HUES48 (cell line): ENCODE data around the gene NACC2.

ENCODE experiments used
- H3K27ac ChIP-seq: one replicate; pipeline ENCODE4 v1.7.0; 2013; ENCODE audit warnings: low read depth, low read length, inconsistent platforms
- H3K27me3 ChIP-seq: 2 replicates; pipeline ENCODE4 v1.6.1; 2013; ENCODE audit warnings: mild to moderate bottlenecking, low read length; ENCODE audit not compliant: control insufficient read depth, insufficient read depth
- H3K36me3 ChIP-seq: 2 replicates; pipeline ENCODE4 v1.6.1; 2013; ENCODE audit warnings: low read length; ENCODE audit not compliant: control insufficient read depth, insufficient read depth
- H3K4me1 ChIP-seq: 2 replicates; pipeline ENCODE4 v1.6.1; 2013; ENCODE audit warnings: mild to moderate bottlenecking, low read length; ENCODE audit not compliant: control insufficient read depth, insufficient read depth
- H3K4me3 ChIP-seq: 2 replicates; pipeline ENCODE4 v1.5.1; 2013; ENCODE audit warnings: mild to moderate bottlenecking, low read depth, low read length
- H3K9ac ChIP-seq: 2 replicates; pipeline ENCODE4 v1.6.1; 2013; ENCODE audit warnings: mild to moderate bottlenecking, low read depth, low read length, moderate library complexity
- H3K9me3 ChIP-seq: 2 replicates; pipeline ENCODE4 v1.6.1; 2013; ENCODE audit warnings: low read length; ENCODE audit not compliant: control insufficient read depth, insufficient read depth

The NACC2 gene

DNA sequence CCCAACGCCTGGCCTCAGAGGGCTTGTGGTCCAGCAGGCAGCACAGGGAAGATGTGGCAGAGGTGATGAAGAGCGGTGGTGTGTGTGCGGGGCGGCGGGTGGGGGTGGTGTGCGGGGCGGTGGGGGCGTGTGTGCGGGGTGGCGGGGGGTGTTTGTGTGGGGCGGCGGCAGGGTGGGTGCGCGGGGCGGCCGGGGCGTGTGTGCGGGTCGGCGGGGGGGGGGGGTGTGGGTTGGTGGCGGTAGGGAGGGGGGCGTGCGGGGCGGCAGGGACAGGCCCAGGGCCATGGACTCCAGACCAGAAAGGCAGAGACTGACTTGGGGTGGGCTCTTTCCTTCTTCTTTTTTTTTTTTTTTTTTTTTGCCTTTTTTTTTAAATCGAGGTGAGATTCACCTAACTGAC lies 4.5 kb upstream of the NACC2 start:
- Histone ChIP-seq H3K4me3 (no peak overlapping the region), H3K9ac (no peak overlapping the region), H3K27me3 (peaks cover 15% of the 10 kb centered on the region), H3K9me3 (no peaks in the 10 kb centered on the region), H3K27ac (no peak overlapping the region), H3K36me3 (no peaks in the 10 kb centered on the region), H3K4me1 (peaks cover 22% of the 10 kb centered on the region)

DNA sequence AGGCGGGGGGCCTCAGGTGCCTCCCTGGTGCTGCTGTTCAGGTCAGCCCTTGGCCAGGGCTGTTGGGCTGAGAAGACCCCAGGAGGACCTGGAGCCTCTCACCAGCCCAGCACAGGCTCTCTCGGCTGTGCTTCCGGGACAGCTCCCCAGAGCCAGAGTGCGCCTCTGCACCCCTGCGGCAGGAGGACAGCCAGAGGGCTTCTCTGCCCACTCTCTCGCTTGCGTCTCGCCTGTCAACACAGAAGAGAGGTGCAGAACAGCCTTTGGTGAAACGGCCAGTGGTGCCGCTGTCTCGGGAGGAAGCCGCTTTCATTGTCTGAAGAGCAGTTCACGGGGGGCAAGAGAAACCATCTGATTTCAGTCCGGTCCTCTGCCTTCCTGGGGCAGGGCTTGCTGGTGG lies 3.8 kb upstream of the NACC2 start:
- Histone ChIP-seq H3K27ac (no peak overlapping the region), H3K27me3 (peaks cover 22% of the 10 kb centered on the region), H3K4me1 (peaks cover 20% of the 10 kb centered on the region), H3K9me3 (no peaks in the 10 kb centered on the region), H3K4me3 (no peak overlapping the region), H3K36me3 (no peaks in the 10 kb centered on the region), H3K9ac (no peak overlapping the region)

DNA sequence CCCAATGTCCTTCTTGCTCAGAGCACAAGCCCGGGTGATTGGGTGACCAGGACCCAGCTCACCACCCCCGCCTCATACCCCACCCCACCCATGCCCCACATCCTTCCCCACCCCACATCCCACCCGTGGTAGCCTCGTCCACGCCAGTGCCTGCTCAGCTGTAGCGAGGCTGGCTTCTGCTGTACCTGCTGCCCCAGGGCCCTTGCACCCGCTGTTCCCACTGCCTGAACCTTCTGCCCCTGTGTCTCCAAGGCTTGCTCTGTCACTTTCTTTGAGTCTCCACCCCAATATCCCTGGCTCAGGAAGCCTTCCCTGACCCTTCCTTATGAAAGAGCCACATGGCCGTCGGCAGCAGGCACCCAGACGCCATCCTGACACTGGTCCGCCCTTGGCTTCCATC lies 3.1 kb upstream of the NACC2 start:
- no peaks in the 10 kb centered on the region for H3K9me3 ChIP-seq
- peaks cover 24% of the 10 kb centered on the region for H3K27me3 ChIP-seq
- H3K4me1 ChIP-seq = peaks cover 20% of the 10 kb centered on the region
- no peak overlapping the region for H3K9ac ChIP-seq
- no peak overlapping the region for H3K27ac ChIP-seq
- H3K4me3 ChIP-seq = no peak overlapping the region
- H3K36me3 ChIP-seq = no peaks in the 10 kb centered on the region

DNA sequence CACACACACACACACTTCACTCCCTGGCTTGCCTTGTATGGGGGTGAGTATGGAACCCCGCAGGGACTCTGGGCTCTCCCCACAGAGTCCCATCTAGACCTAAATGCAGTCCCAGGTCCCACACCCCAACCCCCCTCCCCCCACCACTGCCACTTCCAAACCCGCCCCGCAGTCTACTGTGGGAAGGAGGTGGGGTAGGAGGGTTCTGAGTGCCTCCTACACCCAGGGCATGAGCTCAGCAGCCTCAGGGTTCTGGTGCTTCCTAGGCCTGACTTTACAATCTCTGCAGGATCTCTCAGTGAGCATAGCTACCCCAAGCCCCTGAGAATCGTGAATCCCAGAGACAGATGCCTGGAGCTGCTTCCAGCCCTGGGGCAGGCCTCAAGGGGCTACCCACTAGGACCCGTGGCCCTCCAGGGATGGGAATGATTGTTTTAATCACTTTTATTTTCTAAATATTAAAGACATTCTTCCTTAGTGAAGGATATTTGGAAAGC lies 1.5 kb upstream of the NACC2 start:
- Histone ChIP-seq H3K27me3 (peaks cover 24% of the 10 kb centered on the region), H3K36me3 (no peaks in the 10 kb centered on the region), H3K4me1 (peaks cover 35% of the 10 kb centered on the region), H3K9me3 (no peaks in the 10 kb centered on the region), H3K27ac (no peak overlapping the region), H3K4me3 (no peak overlapping the region), H3K9ac (no peak overlapping the region)

DNA sequence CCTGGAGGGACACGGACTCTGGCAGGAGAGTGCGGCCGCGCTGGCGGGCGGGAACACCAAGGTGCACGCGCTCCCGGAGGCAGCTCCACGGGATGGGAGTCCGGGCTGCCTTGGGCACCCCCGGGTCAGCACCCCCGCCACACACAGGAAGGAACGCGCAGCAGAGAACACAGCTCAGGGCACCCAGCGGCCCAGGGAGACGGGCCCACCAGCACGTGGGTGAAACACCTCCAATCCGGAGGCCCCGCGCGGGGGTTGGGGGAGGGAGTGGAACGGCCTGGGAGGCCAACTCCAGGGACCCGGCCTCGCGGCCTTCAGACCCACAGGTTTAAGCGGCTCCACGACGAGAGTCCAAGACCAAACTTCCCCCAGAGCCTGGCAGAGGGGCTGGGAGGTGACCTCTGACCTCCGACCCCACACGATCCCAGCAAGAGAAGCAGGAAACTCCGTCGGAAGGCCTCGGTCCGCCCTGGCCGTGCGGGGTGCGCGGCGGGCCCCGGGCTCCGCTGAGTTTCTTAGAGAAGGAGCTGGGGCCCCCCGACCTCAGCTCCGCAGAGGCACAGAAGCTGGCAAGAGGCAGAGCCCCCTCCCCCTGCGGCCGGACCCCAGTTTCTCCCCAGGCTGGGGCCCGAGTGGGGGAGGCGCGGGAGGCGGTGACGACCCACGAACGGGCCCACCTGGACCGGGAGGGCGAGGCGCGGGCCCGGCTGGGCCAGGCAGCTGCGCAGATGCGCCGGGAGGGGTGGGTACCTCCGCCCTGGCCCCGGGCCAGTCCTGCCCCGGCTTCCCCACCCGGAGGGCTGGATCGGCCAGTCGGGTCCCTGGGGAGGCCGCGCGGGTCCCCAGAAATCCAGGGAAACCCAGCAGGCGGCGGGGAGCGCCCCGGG lies 851 bp downstream of the NACC2 start:
- peaks cover 45% of the 10 kb centered on the region for H3K4me1 ChIP-seq
- H3K36me3 ChIP-seq = no peaks in the 10 kb centered on the region
- no peaks in the 10 kb centered on the region for H3K9me3 ChIP-seq
- no peak overlapping the region for H3K27ac ChIP-seq
- H3K4me3 ChIP-seq = peak overlapping the region; percentile 62
- peaks cover 24% of the 10 kb centered on the region for H3K27me3 ChIP-seq
- no peak overlapping the region for H3K9ac ChIP-seq

DNA sequence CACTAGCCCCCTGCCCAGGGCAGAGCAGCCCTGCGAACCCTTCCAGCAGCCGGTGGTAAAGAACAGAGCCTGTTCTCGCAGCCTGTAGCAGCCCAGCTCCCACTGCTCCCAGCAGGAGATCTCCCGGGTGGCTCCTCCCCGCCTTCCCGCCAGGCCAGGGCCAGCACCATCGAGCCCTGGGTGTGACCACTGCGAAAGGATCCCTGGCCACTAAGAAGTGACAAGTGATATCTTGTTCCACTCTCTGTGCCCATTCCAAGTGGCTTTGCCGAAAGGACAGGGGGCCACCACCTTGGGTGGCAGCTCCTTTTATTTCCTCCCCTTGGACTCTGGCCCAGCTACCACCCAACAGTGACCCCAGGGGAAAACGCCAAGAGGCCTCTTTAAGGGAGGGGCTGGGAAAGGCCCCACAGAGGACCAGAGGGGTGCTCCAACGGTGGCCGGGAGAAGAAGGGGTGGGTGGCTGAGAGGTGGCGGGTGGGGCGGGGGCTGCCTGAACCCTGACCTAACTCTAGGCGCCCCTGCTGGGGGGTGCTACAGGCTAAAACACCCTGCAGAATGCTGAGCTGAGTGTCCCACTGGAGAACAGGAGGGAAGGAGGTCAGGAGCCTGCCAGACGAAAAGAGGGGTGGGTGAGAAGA lies 1.6 kb downstream of the NACC2 start:
- Histone ChIP-seq H3K4me1 (peaks cover 53% of the 10 kb centered on the region), H3K27me3 (peaks cover 24% of the 10 kb centered on the region), H3K27ac (no peak overlapping the region), H3K9ac (no peak overlapping the region), H3K4me3 (peak overlapping the region; percentile 62; the same call in 1 of the 2 replicates), H3K36me3 (no peaks in the 10 kb centered on the region), H3K9me3 (no peaks in the 10 kb centered on the region)

DNA sequence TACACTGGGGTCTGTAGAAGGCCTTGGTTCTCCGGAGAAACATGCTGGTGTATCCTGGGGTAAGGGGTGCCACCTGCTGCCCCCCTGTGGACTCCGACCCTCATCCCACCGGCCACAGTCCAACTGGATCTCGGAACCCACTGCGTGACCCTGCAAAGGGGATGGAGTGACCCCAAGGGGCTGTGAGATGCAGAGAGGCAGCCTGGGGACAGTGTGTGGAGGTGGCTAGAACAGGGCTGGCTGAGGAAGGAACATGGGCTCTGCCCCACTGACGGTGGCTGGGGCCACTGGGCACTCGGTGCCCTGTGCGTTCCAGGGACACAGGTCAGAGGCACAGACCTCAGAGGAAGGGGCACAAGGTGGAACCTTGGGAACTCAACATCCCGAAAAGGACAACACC lies 2.3 kb downstream of the NACC2 start:
- Histone ChIP-seq H3K4me3 (no peak overlapping the region), H3K9me3 (no peaks in the 10 kb centered on the region), H3K4me1 (peaks cover 58% of the 10 kb centered on the region), H3K27me3 (peaks cover 24% of the 10 kb centered on the region), H3K27ac (no peak overlapping the region), H3K36me3 (no peaks in the 10 kb centered on the region), H3K9ac (no peak overlapping the region)

DNA sequence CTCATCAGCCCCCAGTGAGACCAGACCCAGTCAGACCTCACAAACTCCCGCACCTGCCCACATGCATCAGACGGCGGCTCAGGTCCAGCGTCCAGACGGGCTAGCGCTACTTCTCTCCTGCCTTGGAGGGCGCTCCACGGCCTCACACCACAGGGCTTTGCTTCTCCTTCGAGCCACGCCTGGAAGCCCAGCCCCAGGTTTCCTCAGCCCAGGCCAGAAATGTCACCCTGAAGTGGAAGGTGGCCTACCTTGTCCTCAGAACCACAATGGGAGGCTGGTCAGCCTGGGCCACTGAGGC lies 2.8 kb downstream of the NACC2 start:
- Histone ChIP-seq H3K9ac (no peak overlapping the region), H3K4me1 (peaks cover 58% of the 10 kb centered on the region), H3K9me3 (no peaks in the 10 kb centered on the region), H3K36me3 (no peaks in the 10 kb centered on the region), H3K27ac (no peak overlapping the region), H3K4me3 (no peak overlapping the region), H3K27me3 (peaks cover 24% of the 10 kb centered on the region)

DNA sequence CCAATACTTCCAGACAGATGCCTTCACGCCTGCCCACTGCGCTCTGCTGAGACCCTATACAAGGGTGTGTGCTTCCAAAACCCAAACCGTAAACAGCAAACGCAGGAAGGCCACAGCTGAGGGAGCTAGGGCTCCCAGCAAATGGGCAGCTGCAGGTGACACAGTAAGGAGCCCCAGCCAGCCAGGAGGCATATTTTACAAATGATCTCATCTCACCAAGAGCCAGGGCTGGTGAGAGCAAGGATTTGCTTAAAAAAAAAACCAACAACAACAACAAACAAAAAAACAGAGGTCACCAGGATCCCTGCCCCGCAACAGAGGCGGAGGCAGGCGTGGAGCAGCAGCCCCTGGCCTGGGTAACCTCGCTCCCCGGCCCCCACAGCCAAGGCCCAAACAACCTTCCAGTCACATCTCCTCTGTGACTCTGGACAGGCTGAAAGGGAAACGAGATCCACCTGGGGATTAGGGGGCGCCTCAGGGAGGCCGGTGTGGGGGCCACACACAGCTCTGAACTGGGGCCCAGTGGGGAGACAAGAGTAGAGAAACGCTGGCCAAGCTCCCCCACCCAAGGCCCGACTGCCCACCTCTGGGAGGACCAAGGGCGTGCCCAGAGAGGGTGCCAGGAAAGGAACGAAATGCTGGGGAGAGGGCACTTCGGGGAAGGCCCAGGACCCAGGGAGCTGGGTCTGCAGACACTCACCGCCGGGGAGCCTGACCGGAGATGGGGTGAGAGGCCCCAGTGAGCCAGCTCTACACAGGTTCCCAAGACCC lies 3.3 kb downstream of the NACC2 start:
- no peak overlapping the region; the same call in 1 of the 2 replicates for H3K9ac ChIP-seq
- peaks cover 21% of the 10 kb centered on the region for H3K27me3 ChIP-seq
- peak overlapping the region; percentile 53 for H3K27ac ChIP-seq
- no peaks in the 10 kb centered on the region for H3K36me3 ChIP-seq
- no peaks in the 10 kb centered on the region for H3K9me3 ChIP-seq
- peaks cover 61% of the 10 kb centered on the region for H3K4me1 ChIP-seq
- H3K4me3 ChIP-seq = no peak overlapping the region

DNA sequence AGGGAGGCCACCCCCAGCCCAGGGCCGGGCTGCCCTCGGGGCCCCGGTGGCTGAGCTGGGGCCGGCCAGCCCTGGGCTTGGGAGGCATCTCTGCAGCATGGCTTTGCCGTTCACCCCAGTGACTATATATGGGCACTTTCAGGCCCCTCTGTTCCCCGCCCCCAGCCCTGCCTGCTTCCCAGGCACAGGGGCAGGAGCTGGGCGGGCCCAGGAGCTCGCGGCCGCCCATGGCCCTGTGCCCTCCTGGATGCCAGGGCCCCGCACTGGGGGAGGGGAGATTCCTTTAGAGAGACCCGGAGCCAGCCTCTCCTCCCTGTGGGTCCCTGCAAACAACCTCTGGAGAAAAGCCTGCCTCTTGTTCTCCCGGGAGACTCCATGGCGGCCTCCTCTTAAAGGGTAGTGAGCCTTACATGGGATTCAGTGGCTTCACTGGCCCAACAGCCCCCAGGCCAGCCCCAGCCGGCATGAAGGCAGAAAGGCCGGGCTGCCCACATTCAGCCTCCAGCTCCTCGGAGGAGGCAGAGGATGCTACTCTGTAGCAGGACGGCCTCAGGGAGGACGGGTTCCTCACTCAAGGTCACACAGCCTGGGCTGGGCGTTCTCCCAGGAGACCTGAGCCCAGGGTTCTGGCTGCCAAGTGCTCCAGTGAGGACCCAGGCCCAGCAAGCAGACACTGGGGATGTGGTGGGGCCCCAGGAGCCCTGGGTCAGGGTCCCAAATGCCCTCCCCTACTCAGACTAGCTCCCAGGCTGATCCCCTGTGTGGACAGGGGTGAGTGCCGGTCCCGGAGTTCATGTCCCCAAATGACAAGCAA lies 4.1 kb downstream of the NACC2 start:
- no peaks in the 10 kb centered on the region for H3K9me3 ChIP-seq
- H3K27ac ChIP-seq = peak overlapping the region; percentile 53
- H3K9ac ChIP-seq = peak overlapping the region; percentile 25; the same call in 1 of the 2 replicates
- H3K36me3 ChIP-seq = no peaks in the 10 kb centered on the region
- H3K4me1 ChIP-seq = peaks cover 67% of the 10 kb centered on the region
- H3K4me3 ChIP-seq = no peak overlapping the region
- peaks cover 13% of the 10 kb centered on the region for H3K27me3 ChIP-seq
